Measurements from ENCODE around the gene MYO1G. TPM values are rescaled to one million over a fixed set of nuclear protein-coding genes. Genes with fewer than 3 reads are reported as not detected.

Gene MYO1G
- total RNA-seq, 4 donors from 2014 or later: 2.6 to 14.7 (median 4.0) TPM

GRCh38 chr7:44965441-44965903 is 13.3 kb downstream of the MYO1G start:
- ATAC-seq (ENCODE audit: low FRiP score): no peak
- DNase-seq (ENCODE audit: low spot score): no peak
- TF ChIP-seq CTCF (IDR thresholded peaks at IDR 0.05): no peak

- no peak for ATAC-seq (ENCODE audit: low FRiP score)
- DNase-seq (ENCODE audit: low spot score): no peak
Observed at GRCh38 chr7:44964831-44965440, 13.9 kb downstream of the MYO1G start.

DNA sequence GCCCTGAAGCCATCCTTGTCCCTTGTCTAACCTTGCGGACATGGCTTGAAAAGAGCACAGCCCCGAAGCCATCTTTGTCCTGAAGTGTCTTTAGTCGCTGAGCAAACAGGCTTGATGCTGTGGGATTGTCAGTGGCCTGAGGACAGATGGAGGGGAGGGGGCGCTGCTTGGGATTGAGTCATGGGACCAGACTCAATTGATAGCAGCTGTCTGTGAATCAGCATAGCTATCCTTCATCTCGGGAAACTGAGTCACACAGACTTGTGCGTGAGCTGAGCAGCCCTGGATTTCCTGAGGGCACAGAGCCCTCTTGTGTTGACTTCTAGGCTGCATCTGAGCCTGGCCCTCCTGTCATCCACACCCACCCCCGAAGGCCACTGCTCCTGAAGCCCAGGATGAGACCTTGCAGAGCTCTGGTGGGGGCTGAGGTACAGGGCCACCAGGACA is 14.4 kb downstream of the MYO1G start:
- TF ChIP-seq CTCF (IDR thresholded peaks at IDR 0.05): no peak
- no peak for DNase-seq (ENCODE audit: low spot score)
- no peak for ATAC-seq (ENCODE audit: low FRiP score)

More at GRCh38 chr7:44964831-44965440, 13.9 kb downstream of the MYO1G start:
- TF ChIP-seq CTCF (IDR thresholded peaks at IDR 0.05): no peak

DNA sequence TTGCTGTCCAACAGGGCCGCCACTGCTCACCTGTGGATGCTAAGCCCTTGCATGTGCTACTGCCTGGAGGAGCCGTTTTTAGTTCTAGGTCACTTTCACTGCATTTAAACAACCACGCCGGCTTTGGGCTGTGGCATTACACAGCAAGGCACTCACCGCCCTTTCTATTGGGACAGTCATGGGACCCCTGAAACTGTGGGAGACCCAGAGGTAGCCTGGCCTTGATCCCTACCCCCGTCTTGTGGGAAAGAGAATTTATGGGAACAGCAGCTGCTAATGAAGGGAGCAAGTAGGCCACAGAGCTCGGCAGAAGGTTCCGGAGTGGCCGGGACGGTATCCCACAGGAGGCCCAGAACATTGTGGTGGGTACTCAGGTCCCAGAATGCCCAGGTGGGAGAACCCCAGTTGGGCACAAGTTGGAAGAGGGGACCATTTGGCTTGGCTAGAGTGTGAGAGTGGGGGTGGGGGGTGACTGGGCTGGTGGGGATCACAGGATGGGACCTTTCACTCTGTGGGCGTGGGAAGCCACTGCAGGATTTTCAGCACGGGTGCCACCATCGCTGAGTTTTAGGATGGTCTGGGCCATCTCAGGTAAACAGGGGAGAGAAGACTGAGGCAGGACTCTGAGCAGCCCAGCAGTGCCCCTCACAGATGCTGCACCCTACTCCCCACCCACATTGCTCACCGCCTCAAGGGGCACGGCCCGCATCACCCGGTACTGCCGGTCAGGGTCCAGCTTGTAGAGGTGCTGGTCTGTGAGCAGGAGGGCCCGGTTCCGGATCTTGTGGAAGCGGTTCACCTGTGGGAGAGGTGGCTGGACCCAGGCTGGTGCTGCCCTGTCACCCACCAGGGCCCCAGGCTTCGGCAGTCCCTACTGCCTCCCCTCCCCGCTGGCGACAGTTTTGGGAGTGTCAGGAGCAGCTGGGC is 15.2 kb downstream of the MYO1G start:
- ATAC-seq (ENCODE audit: low FRiP score) (no peak), DNase-seq (ENCODE audit: low spot score) (no peak)
- no peak for TF ChIP-seq CTCF (IDR thresholded peaks at IDR 0.05)

DNA sequence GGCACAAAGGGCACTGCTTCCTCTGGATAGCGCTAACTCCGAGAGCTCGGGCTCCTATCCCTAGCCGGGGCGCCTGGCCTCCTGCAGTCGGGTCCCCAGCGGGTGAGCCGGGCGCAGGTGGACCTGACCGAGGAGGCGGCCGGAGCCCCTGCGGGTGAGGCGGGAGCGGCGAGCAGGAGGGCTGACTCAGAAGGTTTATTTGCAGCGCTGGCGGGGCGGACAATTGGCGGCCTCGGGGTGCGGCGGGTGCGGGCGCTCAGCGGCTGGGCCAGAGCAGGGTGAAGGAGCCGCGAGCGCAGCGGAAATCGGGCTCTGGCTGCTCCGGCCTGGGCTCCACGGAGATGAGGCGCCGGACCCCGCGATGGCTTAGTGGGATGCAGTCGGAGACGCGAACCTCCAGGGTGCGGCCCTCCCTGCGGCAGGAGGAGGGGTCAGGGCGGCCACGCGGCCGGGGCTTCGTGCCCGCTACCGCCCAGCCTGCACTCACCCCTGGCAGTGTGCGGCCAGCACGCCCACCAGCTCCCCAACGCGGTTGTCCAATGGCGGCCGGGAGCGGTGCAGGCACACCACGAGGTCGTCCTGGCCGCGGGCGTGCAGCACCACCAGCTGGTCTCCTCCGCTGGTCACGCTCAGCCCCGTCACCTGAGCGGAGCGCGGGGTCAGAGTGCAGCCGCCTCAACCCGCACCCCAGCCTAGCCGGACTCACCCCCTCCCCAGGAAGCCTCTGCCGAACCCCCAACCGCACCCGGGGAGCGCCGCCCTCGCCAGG is 16.1 kb downstream of the MYO1G start:
- ATAC-seq (ENCODE audit: low FRiP score) (peak; percentile 37), DNase-seq (ENCODE audit: low spot score) (no peak)
- no peak for TF ChIP-seq CTCF (IDR thresholded peaks at IDR 0.05)

DNA sequence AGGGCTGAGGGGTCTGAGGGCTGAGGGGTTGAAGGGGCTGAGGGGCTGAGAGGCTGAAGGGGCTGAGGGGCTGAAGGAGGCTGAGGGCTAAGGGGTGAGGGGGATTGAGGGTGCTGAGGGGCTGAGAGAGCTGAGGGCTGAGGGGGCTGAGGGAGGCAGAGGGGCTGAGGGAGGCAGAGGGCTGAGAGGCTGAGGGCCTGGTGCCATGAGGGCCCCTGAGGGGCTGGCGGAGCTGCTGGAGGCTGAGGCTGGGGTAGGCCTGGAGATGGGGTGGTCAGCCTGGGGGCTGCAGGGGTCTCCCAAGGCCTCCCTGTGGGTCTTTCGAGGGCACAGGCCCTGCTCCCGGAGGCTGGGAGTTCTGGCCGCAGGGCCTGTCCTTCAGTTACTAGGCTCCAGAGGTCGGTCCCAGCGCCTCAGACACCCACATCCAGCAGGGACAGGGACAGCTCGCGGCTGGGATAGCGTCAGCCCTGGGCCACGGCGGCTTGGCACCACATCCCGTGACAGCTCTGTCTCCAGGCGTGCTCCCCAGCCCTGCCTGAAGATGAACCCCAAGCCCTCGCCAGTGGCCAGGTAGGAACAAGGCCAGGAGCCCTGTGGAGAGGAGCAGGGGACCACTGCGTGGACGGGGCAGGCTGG is 16.9 kb downstream of the MYO1G start:
- ATAC-seq (ENCODE audit: low FRiP score) (no peak), DNase-seq (ENCODE audit: low spot score) (no peak)
- no peak for TF ChIP-seq CTCF (IDR thresholded peaks at IDR 0.05)
